ENCODE results near the gene TBC1D10A. TPM values are rescaled to one million over a fixed set of nuclear protein-coding genes. Genes with fewer than 3 reads are reported as not detected.

The TBC1D10A gene
- total RNA-seq, 1 donor from 2014 or later, result 12.6 TPM

DNA sequence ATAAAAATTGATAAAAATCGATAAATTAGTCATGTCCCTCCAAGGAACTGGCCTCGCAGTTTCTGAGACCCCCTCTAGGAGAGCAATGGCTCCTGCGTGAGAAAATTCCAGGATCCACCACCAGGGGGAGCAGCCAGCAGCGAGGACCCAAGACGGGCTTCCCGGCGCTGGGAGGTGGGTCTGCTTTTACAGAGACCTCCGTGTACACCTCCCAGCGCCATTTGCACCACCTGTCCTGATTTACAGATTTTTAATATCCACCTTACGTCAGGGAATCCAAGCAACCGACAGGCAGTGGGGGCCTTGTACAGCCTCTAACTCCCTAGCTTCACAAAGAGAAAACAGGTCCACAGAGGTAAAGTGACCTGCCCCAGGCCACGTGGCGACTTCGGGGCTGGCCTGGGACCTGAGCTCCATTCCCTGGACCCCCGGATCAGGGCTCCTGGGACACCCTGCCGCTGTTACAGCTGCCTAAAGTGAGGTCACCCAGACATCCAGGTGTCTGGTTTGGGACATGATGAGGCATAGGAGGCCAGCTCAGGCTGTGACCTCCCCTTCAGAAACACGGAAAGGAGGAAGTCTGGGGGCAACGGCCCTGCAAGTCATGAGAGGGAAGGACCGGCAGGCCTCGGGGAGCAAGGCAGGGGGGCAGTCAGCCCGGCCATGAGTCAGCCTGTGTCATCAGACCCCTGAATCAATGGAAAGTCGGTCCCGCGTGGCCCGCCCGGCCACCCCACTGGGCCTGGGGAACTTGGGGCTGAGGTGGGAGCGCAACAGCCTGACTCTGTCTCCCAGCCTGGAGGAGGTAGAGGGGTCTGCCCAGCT is 63.6 kb downstream of the TBC1D10A start:
- TF ChIP-seq, protein P1, sequence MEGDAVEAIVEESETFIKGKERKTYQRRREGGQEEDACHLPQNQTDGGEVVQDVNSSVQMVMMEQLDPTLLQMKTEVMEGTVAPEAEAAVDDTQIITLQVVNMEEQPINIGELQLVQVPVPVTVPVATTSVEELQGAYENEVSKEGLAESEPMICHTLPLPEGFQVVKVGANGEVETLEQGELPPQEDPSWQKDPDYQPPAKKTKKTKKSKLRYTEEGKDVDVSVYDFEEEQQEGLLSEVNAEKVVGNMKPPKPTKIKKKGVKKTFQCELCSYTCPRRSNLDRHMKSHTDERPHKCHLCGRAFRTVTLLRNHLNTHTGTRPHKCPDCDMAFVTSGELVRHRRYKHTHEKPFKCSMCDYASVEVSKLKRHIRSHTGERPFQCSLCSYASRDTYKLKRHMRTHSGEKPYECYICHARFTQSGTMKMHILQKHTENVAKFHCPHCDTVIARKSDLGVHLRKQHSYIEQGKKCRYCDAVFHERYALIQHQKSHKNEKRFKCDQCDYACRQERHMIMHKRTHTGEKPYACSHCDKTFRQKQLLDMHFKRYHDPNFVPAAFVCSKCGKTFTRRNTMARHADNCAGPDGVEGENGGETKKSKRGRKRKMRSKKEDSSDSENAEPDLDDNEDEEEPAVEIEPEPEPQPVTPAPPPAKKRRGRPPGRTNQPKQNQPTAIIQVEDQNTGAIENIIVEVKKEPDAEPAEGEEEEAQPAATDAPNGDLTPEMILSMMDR (IDR thresholded peaks at IDR 0.05), result peak; percentile 98
- no peak overlapping the region for H3K27ac Mint-ChIP-seq (ENCODE audit: unreplicated experiment)
- H3K36me3 Mint-ChIP-seq (ENCODE audit: unreplicated experiment), result no peaks in the 10 kb centered on the region
- peaks cover 6% of the 10 kb centered on the region for H3K4me1 Mint-ChIP-seq (ENCODE audit: unreplicated experiment)
- peak overlapping the region; percentile 57 for H3K4me3 Mint-ChIP-seq (ENCODE audit: unreplicated experiment)
- H3K27me3 Mint-ChIP-seq (ENCODE audit: unreplicated experiment), result no peaks in the 10 kb centered on the region
- peak; percentile 92 for DNase-seq (ENCODE audit: extremely low spot score, unreplicated experiment)
- no peaks in the 10 kb centered on the region for H3K9me3 Mint-ChIP-seq (ENCODE audit: unreplicated experiment)

DNA sequence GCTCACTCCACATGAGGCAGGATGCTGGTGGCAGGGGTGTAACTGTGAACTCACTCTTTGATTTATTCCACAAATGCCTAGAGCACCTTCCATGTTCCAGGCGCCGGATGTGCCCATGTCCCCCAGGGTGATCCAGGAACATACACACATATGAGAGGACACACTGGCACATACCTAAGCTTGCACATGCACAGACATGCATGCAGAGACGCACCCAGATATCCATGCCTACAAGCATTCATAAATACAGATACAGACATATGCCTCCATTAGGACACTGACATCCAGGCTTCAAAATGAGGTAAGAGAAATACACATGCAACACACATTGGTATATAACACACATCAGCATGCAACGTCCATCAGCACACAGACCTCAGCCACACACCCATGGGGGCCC is 64.6 kb downstream of the TBC1D10A start:
- H3K9me3 Mint-ChIP-seq (ENCODE audit: unreplicated experiment), result no peaks in the 10 kb centered on the region
- H3K27ac Mint-ChIP-seq (ENCODE audit: unreplicated experiment), result no peak overlapping the region
- no peak for DNase-seq (ENCODE audit: extremely low spot score, unreplicated experiment)
- H3K27me3 Mint-ChIP-seq (ENCODE audit: unreplicated experiment), result no peaks in the 10 kb centered on the region
- H3K4me3 Mint-ChIP-seq (ENCODE audit: unreplicated experiment), result no peak overlapping the region
- TF ChIP-seq, protein P1 (IDR thresholded peaks at IDR 0.05), result no peak
- H3K4me1 Mint-ChIP-seq (ENCODE audit: unreplicated experiment), result peaks cover 6% of the 10 kb centered on the region
- no peaks in the 10 kb centered on the region for H3K36me3 Mint-ChIP-seq (ENCODE audit: unreplicated experiment)

DNA sequence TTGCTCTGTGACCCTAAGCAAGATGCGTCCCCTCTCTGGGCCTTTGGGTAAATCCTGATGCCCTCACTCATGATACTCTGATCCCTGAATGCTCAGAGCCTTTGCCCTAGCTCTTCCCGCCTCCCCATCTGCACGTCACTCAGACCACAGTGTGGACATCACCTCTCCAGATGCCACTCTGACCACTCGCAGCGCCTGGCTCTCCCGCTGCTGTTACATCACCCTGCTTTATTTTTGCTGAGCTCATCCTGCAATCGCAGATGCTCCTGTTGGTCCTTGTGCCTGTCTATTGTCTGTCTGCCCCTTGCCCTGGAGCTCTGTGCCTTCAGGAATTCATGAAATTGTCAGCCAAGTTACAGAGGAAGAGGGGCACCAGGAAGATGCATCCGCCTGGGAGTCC is 65.6 kb downstream of the TBC1D10A start:
- H3K27me3 Mint-ChIP-seq (ENCODE audit: unreplicated experiment), result no peaks in the 10 kb centered on the region
- peaks cover 7% of the 10 kb centered on the region for H3K4me1 Mint-ChIP-seq (ENCODE audit: unreplicated experiment)

DNA sequence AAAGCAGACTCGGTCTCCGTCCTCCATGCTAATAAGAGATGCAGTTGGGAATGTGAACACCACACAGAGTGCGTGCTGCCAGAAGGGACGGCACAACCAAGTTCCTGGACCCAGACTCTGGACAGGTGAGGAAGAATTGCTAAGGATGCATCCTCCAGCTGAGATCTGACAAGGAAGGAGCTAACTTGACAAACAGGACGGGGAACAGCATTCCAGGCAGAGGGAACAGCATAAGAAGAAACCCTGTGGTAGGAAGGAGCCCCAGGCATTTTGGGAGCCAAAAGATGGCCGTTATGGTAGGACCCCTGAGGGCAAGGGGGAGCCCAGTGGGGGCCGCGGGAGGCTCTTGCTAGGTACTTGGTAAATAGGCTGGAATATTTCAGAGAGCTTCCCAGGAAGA is 66.1 kb downstream of the TBC1D10A start:
- Mint-ChIP-seq H3K4me3 (ENCODE audit: unreplicated experiment) (no peak overlapping the region), H3K36me3 (ENCODE audit: unreplicated experiment) (no peaks in the 10 kb centered on the region), H3K27me3 (ENCODE audit: unreplicated experiment) (no peaks in the 10 kb centered on the region), H3K27ac (ENCODE audit: unreplicated experiment) (no peak overlapping the region), H3K4me1 (ENCODE audit: unreplicated experiment) (peaks cover 9% of the 10 kb centered on the region), H3K9me3 (ENCODE audit: unreplicated experiment) (no peaks in the 10 kb centered on the region)
- no peak for DNase-seq (ENCODE audit: extremely low spot score, unreplicated experiment)
- TF ChIP-seq, protein P1 (IDR thresholded peaks at IDR 0.05), result no peak

More for the DNA sequence above, 65.6 kb downstream of the TBC1D10A start:
- no peak overlapping the region for H3K27ac Mint-ChIP-seq (ENCODE audit: unreplicated experiment)
- no peak overlapping the region for H3K4me3 Mint-ChIP-seq (ENCODE audit: unreplicated experiment)
- H3K36me3 Mint-ChIP-seq (ENCODE audit: unreplicated experiment), result no peaks in the 10 kb centered on the region
- TF ChIP-seq, protein P1 (IDR thresholded peaks at IDR 0.05), result no peak
- no peaks in the 10 kb centered on the region for H3K9me3 Mint-ChIP-seq (ENCODE audit: unreplicated experiment)
- DNase-seq (ENCODE audit: extremely low spot score, unreplicated experiment), result no peak

DNA sequence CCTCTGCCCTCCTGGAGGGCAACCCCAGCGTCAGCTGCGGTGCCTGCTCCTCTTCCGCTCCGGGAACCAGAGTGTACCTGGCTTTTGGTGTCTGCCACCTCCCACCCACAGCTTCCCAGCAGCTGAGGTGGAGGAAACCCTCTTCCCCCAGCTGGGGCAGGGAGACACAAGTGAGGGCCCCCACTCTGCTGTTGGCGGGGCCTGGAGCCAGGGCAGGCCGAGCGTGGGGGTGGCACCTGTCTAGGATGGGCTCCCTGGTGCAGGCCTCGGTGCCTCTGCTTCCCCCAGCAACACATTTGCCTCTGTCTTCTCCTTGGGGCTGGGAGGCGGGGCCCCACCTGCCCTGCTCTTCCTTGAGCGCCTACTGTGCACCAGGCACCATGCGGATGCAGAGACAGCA is 66.5 kb downstream of the TBC1D10A start:
- Mint-ChIP-seq H3K36me3 (ENCODE audit: unreplicated experiment) (no peaks in the 10 kb centered on the region), H3K4me3 (ENCODE audit: unreplicated experiment) (no peak overlapping the region), H3K4me1 (ENCODE audit: unreplicated experiment) (peaks cover 9% of the 10 kb centered on the region), H3K9me3 (ENCODE audit: unreplicated experiment) (no peaks in the 10 kb centered on the region), H3K27ac (ENCODE audit: unreplicated experiment) (no peak overlapping the region), H3K27me3 (ENCODE audit: unreplicated experiment) (no peaks in the 10 kb centered on the region)
- DNase-seq (ENCODE audit: extremely low spot score, unreplicated experiment), result no peak
- TF ChIP-seq, protein P1 (IDR thresholded peaks at IDR 0.05), result no peak

Data from osteocyte (in vitro differentiated cells).